Epithelial cell of proximal tubule (primary cell): ENCODE measurements around the gene SYT11. TPM values are rescaled to one million over a fixed set of nuclear protein-coding genes. Genes with fewer than 3 reads are reported as not detected.
"Not testable (repeated sequence)": the region's sequence is repeated elsewhere in the genome, so short reads cannot be mapped to it uniquely, and the experiment has no call there.

ENCODE experiments used
- DNase-seq: peaks from one replicate; pipeline ENCODE4 v3.0.0-alpha.2; 2011; ENCODE audit warnings: low read depth
- H3K4me3 ChIP-seq: 2 replicates; pipeline ENCODE4 v1.5.1; 2011; ENCODE audit warnings: low read depth, mild to moderate bottlenecking, low read length
- total RNA-seq: library from RNA; depleted of rRNA; stranded (reverse); fragments of >200 nt; gene quantifications from 2 replicates; pipeline ENCODE4 v1.2.3, GENCODE V29; 2015
- TF ChIP-seq, protein P1 (sequence below): conservative IDR thresholded peaks from 2 replicates; pipeline ENCODE4 v1.5.1; 2012; ENCODE audit warnings: low read depth, mild to moderate bottlenecking, low read length

The SYT11 gene
- total RNA-seq, 1 donor from 2014 or later = 15.4 TPM

DNA sequence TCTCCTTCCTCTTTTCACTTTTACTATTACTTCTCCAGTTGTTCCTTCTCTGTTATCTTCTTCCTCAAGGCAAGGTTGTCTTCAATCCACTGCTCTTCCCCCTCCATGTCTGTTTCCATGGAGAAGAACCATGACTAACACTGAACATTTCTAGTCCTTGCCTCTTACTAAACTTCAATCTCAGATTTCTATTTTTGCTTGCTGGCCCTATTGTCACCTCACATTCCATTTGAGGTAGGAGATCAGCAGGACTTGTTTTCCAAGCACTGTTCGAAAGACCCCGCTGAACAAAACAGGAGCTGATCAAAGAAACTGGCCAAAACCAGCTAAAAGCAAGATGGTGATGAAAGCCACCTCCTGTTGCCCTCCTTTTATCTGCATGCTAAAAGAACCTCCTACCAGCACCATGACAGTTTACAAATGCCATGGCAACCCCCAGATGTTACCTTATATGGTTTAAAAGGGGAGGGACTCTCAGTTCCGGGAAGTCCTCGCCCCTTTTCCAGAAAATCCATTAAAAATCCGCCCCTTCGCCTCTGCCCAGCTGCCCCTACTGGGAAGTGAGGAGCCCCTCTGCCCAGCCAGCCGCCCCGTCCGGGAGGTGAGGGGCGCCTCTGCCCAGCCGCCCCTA is 25.0 kb upstream of the SYT11 start:
- TF ChIP-seq, protein P1, sequence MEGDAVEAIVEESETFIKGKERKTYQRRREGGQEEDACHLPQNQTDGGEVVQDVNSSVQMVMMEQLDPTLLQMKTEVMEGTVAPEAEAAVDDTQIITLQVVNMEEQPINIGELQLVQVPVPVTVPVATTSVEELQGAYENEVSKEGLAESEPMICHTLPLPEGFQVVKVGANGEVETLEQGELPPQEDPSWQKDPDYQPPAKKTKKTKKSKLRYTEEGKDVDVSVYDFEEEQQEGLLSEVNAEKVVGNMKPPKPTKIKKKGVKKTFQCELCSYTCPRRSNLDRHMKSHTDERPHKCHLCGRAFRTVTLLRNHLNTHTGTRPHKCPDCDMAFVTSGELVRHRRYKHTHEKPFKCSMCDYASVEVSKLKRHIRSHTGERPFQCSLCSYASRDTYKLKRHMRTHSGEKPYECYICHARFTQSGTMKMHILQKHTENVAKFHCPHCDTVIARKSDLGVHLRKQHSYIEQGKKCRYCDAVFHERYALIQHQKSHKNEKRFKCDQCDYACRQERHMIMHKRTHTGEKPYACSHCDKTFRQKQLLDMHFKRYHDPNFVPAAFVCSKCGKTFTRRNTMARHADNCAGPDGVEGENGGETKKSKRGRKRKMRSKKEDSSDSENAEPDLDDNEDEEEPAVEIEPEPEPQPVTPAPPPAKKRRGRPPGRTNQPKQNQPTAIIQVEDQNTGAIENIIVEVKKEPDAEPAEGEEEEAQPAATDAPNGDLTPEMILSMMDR = no peak
- no peak overlapping the region for H3K4me3 ChIP-seq
- no peak for DNase-seq

DNA sequence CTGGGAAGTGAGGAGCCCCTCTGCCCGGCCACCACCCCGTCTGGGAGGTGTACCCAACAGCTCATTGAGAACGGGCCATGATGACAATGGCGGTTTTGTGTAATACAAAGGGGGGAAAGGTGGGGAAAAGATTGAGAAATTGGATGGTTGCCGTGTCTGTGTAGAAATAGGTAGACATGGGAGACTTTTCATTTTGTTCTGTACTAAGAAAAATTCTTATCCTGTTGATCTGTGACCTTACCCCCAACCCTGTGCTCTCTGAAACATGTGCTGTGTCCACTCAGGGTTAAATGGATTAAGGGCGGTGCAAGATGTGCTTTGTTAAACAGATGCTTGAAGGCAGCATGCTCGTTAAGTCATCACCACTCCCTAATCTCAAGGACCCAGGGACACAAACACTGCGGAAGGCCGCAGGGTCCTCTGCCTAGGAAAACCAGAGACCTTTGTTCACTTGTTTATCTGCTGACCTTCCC is 24.4 kb upstream of the SYT11 start:
- DNase-seq = not testable (repeated sequence)

DNA sequence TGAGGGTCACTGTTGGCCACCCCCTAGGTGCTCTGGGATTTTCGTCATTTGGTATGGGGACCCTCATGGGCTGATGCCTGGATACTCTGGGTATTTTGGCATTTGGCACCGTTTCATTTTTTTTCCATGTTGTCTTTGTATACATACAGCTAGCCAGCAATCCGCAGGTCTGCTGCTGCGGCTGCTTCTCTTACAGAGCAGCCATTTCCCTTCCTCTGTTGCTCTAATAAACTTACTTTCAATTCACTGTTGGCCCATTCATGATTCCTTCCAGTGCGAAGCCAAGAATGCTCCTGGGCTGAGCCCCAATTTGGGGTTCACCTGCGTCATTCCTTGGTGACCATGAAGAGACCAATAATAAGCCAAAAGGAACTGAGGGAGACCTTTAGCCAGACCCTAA is 23.8 kb upstream of the SYT11 start:
- TF ChIP-seq, protein P1 = no peak
- H3K4me3 ChIP-seq = no peak overlapping the region
- no peak for DNase-seq

More for the DNA sequence above, 24.4 kb upstream of the SYT11 start:
- H3K4me3 ChIP-seq = not testable (repeated sequence)

DNA sequence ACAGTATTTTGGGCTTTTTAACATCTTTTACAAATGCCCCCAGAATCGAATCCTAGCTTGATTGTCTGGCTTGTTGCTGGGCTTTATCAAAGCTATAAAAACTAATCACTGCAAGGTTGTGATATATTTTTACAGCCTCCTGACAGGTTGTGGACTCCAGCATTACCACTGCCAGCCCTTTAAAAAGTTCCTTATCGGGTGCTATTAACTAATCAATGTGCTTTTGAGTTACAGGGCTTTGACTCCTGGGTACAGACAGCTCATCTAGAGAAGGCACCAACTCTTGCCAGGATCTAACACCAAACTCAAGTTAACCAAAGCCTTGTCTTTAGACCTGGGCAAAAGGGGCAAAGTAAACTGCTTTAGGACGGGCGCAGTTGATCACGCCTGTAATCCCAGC is 19.0 kb upstream of the SYT11 start:
- H3K4me3 ChIP-seq = no peak overlapping the region
- DNase-seq = no peak
- TF ChIP-seq, protein P1 = no peak

DNA sequence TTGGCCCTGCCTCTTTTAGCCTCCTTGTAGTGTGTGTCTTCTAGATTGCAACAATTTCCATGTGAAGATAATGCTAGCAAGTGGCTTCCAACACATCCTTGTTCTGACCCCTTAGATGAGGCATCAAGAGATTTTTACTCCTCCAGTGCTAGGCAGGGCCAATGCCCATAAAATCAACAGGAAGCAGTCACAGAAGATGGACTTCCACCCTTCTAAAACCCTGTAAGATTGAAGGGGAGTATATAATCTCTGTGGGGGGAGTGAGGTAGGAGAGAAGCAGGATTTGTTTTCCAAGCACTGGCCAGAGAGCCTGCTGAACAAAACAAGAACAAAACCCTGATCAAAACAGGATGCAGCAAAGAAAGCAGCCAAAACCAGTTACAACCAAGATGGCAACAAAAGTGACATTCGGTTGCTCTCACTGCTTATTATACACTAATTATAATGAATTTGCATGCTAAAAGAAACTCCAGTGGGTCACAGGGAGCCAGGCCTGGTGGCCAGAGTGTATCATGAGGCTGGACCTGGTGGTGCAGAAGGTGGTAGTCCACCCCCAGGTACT is 14.4 kb upstream of the SYT11 start:
- no peak overlapping the region for H3K4me3 ChIP-seq
- TF ChIP-seq, protein P1 = no peak

DNA sequence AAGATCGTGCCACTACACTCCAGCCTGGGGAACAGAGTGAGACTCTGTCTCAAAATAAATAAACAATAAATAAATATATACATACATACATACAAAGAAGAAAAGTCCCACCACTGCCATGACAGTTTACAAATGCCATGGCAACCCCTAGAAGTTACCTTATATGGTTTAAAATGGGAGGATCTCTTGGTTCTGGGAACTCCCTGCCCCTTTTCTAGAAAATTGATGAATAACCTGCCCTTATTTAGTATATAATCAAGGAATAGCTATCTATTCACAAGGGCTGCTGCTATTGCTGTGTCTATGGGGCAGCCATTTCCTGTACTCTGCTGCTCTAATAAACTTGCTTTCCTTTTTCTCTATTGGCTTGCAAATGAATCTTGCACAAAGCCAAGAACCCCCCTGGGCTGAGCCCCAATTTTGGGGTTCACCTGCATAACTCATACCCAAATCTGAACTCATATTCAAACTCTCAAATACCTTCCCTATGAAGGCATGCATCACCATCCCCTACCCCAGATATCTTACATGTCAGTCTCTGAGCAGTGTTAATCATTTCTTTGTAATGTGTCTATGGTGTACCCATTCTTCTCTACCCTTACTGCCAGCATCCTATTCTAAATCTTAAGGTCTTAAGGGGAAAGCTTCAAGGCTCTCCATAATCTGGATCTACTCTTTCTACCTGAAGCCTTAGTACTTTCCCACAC is 11.4 kb upstream of the SYT11 start:
- DNase-seq = no peak
- H3K4me3 ChIP-seq = no peak overlapping the region
- TF ChIP-seq, protein P1 = no peak

More for the DNA sequence above, 14.4 kb upstream of the SYT11 start:
- no peak for DNase-seq

DNA sequence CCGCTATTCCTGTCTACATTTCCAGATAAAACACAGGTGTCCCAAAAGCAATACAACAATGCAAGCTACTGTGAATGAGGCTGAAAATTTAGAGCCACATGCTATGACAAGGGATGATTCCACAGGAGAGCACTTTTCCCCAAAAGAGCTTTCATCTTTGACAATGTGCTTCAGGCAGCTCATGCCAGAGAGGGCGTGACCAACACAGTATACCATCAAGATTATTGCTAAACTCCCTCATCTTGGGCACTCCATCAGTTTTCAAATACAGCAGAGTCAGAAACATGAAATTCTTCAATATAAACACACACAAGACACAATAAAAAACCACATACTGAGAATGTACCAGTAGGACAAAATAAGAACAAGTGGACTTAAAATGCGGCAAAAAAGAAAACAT is 9.0 kb upstream of the SYT11 start:
- TF ChIP-seq, protein P1 = no peak
- no peak for DNase-seq
- no peak overlapping the region for H3K4me3 ChIP-seq
